Neural cell (in vitro differentiated cells): ENCODE results near the gene ACBD7.

Experiments
- EP300 ChIP-seq: fragments of 450-650 bp; conservative IDR thresholded peaks from 2 replicates; pipeline ENCODE4 v1.6.1; 2014; ENCODE audit warnings: antibody characterized with exemption, mild to moderate bottlenecking, moderate library complexity; ENCODE audit not compliant: poor library complexity, severe bottlenecking
- POLR2AphosphoS5 ChIP-seq: IDR thresholded peaks from 2 replicates; pipeline ENCODE4 v1.6.1; 2012
- TF ChIP-seq, protein P1 (sequence below): fragments of 450-650 bp; IDR thresholded peaks from 2 replicates; pipeline ENCODE4 v1.5.1; 2014; ENCODE audit warnings: antibody characterized with exemption, mild to moderate bottlenecking, moderate library complexity; ENCODE audit not compliant: poor library complexity, severe bottlenecking

DNA sequence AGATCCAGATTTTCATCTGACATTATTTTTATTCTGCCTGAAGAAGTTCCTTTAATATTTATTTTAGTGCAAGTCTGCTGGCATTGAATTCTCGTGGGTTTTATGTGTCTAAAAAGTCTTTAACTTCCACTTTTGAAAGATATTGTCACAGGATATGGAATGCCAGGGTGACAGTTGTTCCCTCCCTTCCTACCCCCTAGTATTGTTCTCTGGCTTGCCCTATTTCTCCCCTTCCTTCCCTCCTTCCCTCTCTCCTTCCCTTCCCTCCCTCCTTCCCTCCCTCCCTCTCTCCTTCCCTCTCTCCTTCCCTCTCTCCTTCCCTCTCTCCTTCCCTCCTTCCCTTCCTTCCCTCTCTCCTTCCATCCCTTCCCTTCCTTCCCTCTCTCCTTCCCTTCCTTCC, 29.9 kb downstream of the ACBD7 start:
- TF ChIP-seq EP300 = no peak
- TF ChIP-seq POLR2AphosphoS5 = no peak
- TF ChIP-seq, protein P1, sequence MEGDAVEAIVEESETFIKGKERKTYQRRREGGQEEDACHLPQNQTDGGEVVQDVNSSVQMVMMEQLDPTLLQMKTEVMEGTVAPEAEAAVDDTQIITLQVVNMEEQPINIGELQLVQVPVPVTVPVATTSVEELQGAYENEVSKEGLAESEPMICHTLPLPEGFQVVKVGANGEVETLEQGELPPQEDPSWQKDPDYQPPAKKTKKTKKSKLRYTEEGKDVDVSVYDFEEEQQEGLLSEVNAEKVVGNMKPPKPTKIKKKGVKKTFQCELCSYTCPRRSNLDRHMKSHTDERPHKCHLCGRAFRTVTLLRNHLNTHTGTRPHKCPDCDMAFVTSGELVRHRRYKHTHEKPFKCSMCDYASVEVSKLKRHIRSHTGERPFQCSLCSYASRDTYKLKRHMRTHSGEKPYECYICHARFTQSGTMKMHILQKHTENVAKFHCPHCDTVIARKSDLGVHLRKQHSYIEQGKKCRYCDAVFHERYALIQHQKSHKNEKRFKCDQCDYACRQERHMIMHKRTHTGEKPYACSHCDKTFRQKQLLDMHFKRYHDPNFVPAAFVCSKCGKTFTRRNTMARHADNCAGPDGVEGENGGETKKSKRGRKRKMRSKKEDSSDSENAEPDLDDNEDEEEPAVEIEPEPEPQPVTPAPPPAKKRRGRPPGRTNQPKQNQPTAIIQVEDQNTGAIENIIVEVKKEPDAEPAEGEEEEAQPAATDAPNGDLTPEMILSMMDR = no peak
